ENCODE measurements around the gene GFER.
"Not testable (repeated sequence)": the region's sequence is repeated elsewhere in the genome, so short reads cannot be mapped to it uniquely, and the experiment has no call there.

Gene GFER

GRCh38 chr16:1957434-1958142, 26.4 kb upstream of the GFER start:
- DNase-seq (ENCODE audit: low spot score), result not testable (repeated sequence)

GRCh38 chr16:1958143-1958491, 25.9 kb upstream of the GFER start:
- DNase-seq (ENCODE audit: low spot score), result not testable (repeated sequence)

GRCh38 chr16:1958715-1959268, 25.2 kb upstream of the GFER start:
- no peak for DNase-seq (ENCODE audit: low spot score)

DNA sequence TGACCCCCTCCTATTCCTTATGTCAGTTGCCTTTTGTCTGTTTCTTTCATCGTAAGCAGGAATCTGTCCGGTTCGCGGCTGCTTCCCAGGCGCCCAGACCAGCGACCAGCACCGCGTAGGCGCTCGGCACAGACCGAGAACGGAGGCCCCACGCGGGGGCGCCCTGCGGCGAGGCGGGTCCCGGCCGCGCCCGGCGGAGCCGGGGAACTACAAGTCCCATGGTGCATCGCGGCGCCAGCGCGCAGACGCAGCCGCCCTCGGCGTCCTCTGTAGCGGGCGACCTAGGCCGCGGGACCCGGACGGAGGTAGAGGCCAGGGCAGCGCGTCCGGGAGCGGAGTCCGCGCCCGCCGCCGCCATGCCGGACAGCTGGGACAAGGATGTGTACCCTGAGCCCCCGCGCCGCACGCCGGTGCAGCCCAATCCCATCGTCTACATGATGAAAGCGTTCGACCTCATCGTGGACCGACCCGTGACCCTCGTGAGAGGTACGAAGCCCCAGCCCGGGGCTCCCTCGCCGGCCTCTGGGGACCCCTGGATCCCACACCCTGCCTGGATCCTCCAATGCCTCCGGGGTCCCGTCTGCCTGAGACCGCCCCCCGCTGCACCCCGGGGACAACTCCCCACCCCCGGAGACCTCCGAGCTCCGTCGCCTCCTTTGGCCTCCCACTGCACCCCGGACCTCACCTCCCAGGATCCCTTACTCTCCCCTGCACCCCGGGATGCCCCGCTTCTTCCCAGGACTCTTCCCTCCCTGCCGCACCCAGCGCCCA, 24.5 kb upstream of the GFER start, which contains the start of gene NDUFB10:
NDUFB10 (plus strand) TSS at position 270 of the 771 bp plus-strand sequence; CDS start at position 357, 87 bp downstream.
- peak; percentile 88 for DNase-seq (ENCODE audit: low spot score)

- DNase-seq (ENCODE audit: low spot score), result no peak
These were observed 23.0 kb upstream of the GFER start for GRCh38 chr16:1960665-1961630.

DNA sequence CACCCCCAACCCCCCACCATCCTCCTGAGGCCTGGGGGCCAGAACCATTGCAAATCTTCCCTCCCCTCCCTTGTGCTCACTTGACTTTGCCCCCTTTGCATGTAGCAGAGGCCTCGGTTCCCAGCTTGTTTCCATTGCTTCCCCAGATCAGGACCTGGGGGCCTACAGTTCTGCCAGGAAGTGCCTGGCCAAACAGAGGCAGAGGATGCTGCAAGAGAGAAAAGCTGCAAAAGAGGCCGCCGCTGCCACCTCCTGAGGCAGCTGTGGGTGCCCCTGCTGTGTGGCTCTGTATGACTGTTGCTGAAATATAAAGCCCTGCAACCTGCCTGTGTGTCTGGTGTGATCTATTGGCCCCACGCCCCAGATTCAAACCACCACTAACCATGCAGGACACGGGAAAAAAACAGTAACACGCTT, 22.3 kb upstream of the GFER start:
- no peak for DNase-seq (ENCODE audit: low spot score)

GRCh38 chr16:1962161-1963153, 21.5 kb upstream of the GFER start:
- DNase-seq (ENCODE audit: low spot score), result not testable (repeated sequence)

GRCh38 chr16:1963806-1964505, 20.0 kb upstream of the GFER start:
- no peak for DNase-seq (ENCODE audit: low spot score)

DNA sequence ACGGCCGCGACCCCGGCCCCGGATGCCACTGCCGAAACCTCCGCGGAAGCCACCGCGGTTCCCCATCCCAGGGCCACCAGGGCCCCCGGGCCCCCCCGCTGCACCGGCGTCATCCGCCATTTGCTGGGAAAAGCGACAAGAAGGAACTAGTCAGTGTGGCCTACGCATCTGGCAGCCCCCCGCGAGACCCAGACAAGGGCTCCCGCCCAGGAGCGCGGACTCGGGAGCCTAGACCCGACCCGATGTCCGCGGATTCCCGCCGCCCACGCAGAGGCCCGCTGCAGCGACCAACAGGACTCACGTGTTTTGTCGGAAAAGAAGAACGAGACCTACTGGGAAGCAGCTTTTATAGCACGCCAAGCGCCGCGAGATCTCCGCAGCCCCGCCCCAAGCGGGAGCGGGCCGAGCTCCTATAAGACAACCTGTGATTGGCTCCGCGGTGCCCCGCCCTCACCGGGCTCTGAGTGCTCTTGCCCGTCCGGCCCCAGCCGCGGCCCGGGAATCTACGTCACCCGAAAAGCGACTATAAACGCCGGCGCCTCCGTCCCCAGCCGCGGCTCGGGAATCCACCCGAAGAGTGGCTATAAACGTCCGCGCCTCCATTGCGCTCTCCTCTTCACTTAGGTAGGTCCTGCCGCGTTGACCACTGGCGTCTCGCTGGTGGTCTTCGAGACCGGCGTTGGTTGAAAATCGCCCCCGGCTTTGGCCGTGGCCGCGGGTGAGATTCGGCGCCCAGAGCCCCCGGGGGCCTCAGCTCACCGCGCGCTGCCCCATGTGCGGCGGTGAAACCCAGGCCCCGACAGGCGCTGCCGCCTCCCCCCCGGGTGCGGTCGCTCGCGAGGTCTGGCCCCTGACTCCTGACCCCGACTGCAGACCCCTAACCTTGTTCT, 19.2 kb upstream of the GFER start, which contains the start of gene RPS2:
RPS2 (minus strand) TSS at position 321 of the 890 bp plus-strand sequence; CDS start at position 120, 201 bp downstream.
- DNase-seq (ENCODE audit: low spot score), result peak; percentile 99

DNA sequence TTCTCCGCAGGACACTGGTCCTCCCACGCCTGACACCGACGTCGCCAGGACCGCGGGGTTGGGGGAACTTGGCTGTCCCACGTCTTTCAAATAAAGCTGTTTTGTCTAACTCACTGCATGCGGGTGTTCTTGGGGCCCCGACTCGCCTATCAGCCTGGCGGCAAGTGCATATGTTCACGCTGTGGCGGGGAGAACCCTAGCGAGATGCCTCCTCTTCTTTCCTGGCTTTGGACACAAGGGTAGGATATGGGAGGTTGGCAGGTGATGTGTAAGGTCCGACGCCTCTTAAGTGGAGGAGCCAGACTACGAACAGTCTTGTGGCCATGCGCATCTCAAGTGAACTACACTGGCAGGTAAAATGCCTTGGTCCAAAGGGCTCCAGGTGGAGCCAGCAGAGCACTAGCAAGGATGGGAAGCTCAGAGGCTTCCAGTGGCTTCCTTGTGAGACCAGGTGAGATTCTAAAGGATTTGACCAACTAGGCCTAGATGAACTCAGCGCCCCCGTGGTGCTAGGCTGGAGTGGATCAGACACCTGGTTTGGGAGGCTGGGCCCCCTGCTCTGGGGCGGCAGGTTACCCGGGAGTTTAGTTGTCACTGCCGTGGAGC, 18.5 kb upstream of the GFER start:
- DNase-seq (ENCODE audit: low spot score), result no peak

GRCh38 chr16:1966460-1966859, 17.5 kb upstream of the GFER start, which contains the start of gene RNF151:
Gene RNF151, plus strand, starts transcription at chr16:1966856. Its CDS starts 26 bp downstream, at chr16:1966882.
- DNase-seq (ENCODE audit: low spot score), result no peak

DNA sequence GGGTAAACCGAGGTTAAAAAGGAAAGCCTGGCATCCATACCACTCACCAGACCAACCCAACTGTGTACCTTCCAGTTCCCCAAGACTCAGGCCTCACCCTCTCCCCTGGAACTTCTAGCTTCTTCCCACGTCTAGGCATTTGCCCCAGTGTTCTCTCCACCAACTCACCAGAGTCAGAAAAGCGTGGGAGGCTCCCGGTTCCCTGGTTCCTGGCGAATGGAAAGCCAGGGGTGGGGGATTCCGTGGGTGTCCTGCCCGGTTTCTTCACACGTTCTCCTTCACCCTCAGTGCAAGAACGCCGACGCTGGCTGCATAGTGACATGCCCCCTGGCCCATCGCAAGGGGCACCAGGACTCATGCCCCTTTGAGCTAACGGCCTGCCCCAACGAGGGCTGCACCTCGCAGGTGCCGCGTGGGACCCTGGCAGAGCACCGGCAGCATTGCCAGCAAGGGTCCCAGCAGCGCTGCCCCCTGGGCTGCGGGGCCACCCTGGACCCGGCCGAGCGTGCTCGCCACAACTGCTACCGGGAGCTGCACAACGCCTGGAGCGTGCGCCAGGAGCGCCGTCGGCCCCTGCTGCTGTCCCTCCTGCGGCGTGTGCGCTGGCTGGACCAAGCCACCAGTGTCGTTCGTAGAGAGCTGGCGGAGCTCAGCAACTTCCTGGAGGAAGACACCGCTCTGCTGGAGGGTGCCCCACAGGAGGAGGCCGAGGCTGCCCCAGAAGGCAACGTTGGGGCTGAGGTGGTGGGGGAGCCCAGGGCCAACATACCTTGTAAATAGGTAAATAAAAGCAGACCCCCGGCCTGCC, 15.6 kb upstream of the GFER start:
- DNase-seq (ENCODE audit: low spot score), result no peak

DNA sequence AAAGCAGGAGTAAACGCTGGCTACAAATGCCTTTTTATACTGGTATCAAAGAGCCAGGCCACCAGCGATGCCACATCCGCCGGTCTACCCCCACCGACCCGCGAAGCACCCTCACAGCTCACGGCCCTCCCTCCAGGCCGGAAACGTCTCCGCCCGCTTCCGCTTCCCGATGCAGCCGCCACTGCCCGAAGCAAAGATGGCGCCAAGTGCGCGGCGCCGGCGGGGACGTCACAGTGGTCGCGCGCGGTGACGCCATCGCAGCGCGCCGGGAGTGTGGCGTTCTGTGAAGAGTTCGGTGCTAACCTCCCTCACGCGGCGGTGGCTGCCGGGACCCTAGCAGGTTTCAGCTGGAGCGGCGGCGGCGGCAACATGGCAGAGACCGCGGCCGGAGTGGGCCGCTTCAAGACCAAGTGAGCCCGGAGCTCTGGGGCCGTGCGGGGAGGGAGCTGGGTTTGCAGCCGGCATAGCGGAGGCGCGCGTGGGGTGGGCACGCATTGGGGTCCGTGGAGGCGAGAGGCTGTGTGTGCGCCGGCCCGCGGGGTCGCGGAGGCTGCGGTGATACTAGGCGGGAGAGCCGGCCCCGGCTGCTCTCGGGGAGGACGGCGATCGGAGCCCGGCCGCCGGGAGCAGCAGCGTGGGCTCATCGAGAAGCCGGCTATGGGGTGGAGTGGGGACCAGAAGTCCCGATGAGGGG, 12.1 kb upstream of the GFER start, which contains the start of gene TBL3:
TBL3 (plus strand) TSS at position 258 of the 694 bp plus-strand sequence; CDS start at position 370, 112 bp downstream.
- DNase-seq (ENCODE audit: low spot score), result peak; percentile 95

- DNase-seq (ENCODE audit: low spot score), result no peak
These were observed 11.5 kb upstream of the GFER start for GRCh38 chr16:1972490-1972877.

- no peak for DNase-seq (ENCODE audit: low spot score)
These were observed 10.4 kb upstream of the GFER start for GRCh38 chr16:1973461-1974156.
